Bladder microvascular endothelial cell (primary cell): ENCODE results near the gene PIK3IP1. TPM values are rescaled to one million over a fixed set of nuclear protein-coding genes. Genes with fewer than 3 reads are reported as not detected.

Source experiments
- total RNA-seq: library from RNA; depleted of rRNA; stranded (reverse); fragments of >200 nt; gene quantifications from 2 replicates; pipeline ENCODE4 v1.2.3, GENCODE V29; 2014

The PIK3IP1 gene, protein sequence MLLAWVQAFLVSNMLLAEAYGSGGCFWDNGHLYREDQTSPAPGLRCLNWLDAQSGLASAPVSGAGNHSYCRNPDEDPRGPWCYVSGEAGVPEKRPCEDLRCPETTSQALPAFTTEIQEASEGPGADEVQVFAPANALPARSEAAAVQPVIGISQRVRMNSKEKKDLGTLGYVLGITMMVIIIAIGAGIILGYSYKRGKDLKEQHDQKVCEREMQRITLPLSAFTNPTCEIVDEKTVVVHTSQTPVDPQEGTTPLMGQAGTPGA
- 14.7 and 27.9 TPM in 2 replicates for total RNA-seq

DNA sequence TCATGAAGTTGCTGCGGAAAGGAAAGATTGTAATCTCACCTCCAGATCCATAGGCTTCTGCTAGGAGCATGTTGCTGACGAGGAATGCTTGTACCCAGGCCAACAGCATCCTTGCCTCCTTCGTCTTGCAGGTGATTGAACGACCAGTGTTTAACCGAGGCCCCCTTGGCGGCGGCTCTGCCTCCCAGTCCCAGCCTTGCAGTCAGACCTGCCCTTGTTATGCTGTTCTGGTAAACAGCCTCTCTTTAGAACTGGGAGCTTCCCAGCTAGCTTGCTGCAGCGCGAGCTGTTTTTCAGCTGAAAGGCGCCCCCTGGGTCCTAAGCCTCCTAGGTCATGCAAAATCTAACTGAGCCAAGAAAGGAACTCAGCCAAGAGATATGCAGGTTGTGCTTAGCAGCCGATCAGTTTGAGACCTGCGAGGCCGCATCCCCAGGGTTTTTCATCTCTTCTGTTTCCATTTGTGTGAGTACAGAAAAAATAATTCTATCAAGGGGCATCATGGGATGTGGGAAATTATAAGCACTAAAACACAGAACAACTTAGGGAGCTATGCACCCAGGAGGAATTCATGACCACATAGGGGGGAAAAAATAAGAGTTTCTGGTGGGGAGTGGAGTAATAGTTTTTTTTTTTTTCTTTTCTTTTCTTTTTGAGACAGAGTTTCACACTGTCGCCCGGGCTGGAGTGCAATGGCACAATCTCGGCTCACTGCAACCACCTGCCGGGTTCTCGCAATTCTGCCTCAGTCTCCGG is at the start of gene PIK3IP1:
TSS of gene PIK3IP1 (minus strand) at position 253 of the 754 bp plus-strand sequence. CDS start at position 109, 144 bp downstream.

Other genes starting within 250 kb of the PIK3IP1 start
- 150 and 177 TPM in 2 replicates for gene SMTN, start 211.2 kb downstream of the PIK3IP1 start, total RNA-seq
- gene SELENOM, start 184.9 kb downstream of the PIK3IP1 start, total RNA-seq: 17.5 and 40.7 TPM in 2 replicates
- gene INPP5J, start 169.5 kb downstream of the PIK3IP1 start, total RNA-seq: 0.50 TPM in 1 of 2 replicates, not detected in the other
- gene PLA2G3, start 152.0 kb downstream of the PIK3IP1 start, total RNA-seq: not detected in 2 replicates
- gene RNF185, start 132.3 kb downstream of the PIK3IP1 start, total RNA-seq: 19.9 and 32.8 TPM in 2 replicates
- gene LIMK2, start 80.2 kb downstream of the PIK3IP1 start, total RNA-seq: 76.1 and 100 TPM in 2 replicates
- gene PATZ1, start 53.9 kb upstream of the PIK3IP1 start, total RNA-seq: 8.9 and 18.4 TPM in 2 replicates
- 51.6 and 62.4 TPM in 2 replicates for gene DRG1, start 107.1 kb upstream of the PIK3IP1 start, total RNA-seq
- gene EIF4ENIF1, start 197.4 kb upstream of the PIK3IP1 start, total RNA-seq: 7.9 and 12.0 TPM in 2 replicates
- 16.2 and 28.3 TPM in 2 replicates for gene SFI1, start 204.0 kb upstream of the PIK3IP1 start, total RNA-seq